Measurements from ENCODE around the gene EFTUD2.

DNA sequence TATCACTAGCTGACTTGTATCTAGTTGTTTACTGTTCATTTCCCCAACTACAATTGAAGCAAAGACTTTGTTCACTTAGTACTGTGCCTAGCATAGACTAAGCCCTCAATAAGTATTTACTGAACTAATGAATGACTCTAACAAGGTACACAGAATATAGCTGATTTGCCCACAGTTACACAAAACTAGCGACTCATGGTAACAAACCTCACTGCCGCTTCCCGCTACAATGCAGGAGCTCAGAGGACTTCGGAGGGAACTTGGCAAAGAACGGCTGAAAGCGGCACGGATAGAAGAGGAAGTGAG, 524 bp downstream of the EFTUD2 start:
- TF ChIP-seq, protein P1, sequence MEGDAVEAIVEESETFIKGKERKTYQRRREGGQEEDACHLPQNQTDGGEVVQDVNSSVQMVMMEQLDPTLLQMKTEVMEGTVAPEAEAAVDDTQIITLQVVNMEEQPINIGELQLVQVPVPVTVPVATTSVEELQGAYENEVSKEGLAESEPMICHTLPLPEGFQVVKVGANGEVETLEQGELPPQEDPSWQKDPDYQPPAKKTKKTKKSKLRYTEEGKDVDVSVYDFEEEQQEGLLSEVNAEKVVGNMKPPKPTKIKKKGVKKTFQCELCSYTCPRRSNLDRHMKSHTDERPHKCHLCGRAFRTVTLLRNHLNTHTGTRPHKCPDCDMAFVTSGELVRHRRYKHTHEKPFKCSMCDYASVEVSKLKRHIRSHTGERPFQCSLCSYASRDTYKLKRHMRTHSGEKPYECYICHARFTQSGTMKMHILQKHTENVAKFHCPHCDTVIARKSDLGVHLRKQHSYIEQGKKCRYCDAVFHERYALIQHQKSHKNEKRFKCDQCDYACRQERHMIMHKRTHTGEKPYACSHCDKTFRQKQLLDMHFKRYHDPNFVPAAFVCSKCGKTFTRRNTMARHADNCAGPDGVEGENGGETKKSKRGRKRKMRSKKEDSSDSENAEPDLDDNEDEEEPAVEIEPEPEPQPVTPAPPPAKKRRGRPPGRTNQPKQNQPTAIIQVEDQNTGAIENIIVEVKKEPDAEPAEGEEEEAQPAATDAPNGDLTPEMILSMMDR (IDR thresholded peaks at IDR 0.05; ENCODE audit: low read length): no peak
- TF ChIP-seq EZH2 (IDR thresholded peaks at IDR 0.05; ENCODE audit: borderline replicate concordance, low read length): no peak
